ENCODE results near the gene RBM47. TPM values are rescaled to one million over a fixed set of nuclear protein-coding genes. Genes with fewer than 3 reads are reported as not detected.

Gene RBM47
- total RNA-seq, 2 experiments from 2014 or later, result 0.27 to 0.92 TPM

- no peaks in the 10 kb centered on the region for H3K9me3 ChIP-seq (ENCODE audit: control insufficient read depth in 1 of 2, insufficient read depth in 1 of 2, low read length in 2 of 2)
- DNase-seq, result peak in 2 of 14 experiments; percentile 54 to 69
- Mint-ChIP-seq H3K27me3 (peaks cover 5% of the 10 kb centered on the region), H3K27ac (no peak overlapping the region), H3K36me3 (ENCODE audit: low read depth) (no peaks in the 10 kb centered on the region), H3K4me1 (ENCODE audit: low read depth) (no peaks in the 10 kb centered on the region), H3K4me3 (no peak overlapping the region), H3K9me3 (peaks cover 2% of the 10 kb centered on the region)
- no peaks in the 10 kb centered on the region for H3K27me3 ChIP-seq (ENCODE audit: control insufficient read depth in 1 of 2, insufficient read depth in 2 of 2, low read length in 2 of 2)
- ChIA-PET POLR2A (no interaction called here), CTCF (no interaction called here)
- intact Hi-C loops (cut with DNase I, micrococcal nuclease), result no loop called here
- ATAC-seq (ENCODE audit: poor library complexity), result no peak
- no peak overlapping the region for H3K27ac ChIP-seq (ENCODE audit: low read depth in 1 of 2, low read length in 2 of 2)
- no peaks in the 10 kb centered on the region for H3K4me1 ChIP-seq (ENCODE audit: insufficient read depth, low read length)
- no peak overlapping the region for H3K4me3 ChIP-seq (ENCODE audit: low read length)
- TF ChIP-seq CTCF (IDR thresholded peaks at IDR 0.05), result no peak
- no peaks in the 10 kb centered on the region for H3K36me3 ChIP-seq (ENCODE audit: insufficient read depth, low read length)
Observed at GRCh38 chr4:40586729-40587128, 42.9 kb downstream of the RBM47 start.

GRCh38 chr4:40586034-40586433 is 43.6 kb downstream of the RBM47 start:
- TF ChIP-seq CTCF (IDR thresholded peaks at IDR 0.05), result no peak
- CTCF ChIA-PET, result no interaction called here
- Histone ChIP-seq H3K27me3 (ENCODE audit: control insufficient read depth in 1 of 2, insufficient read depth in 2 of 2, low read length in 2 of 2) (no peaks in the 10 kb centered on the region), H3K27ac (ENCODE audit: low read depth in 1 of 2, low read length in 2 of 2) (no peak overlapping the region), H3K36me3 (ENCODE audit: insufficient read depth, low read length) (no peaks in the 10 kb centered on the region), H3K4me3 (ENCODE audit: low read length) (no peak overlapping the region), H3K9me3 (ENCODE audit: control insufficient read depth in 1 of 2, insufficient read depth in 1 of 2, low read length in 2 of 2) (no peaks in the 10 kb centered on the region), H3K4me1 (ENCODE audit: insufficient read depth, low read length) (no peaks in the 10 kb centered on the region)
- no peak overlapping the region for H3K27ac Mint-ChIP-seq
- DNase-seq (no peak), ATAC-seq (ENCODE audit: poor library complexity) (no peak)
- POLR2A ChIA-PET, result no interaction called here
- H3K4me1 Mint-ChIP-seq (ENCODE audit: low read depth), result no peaks in the 10 kb centered on the region
- intact Hi-C loops (cut with DNase I, micrococcal nuclease), result no loop called here
- no peaks in the 10 kb centered on the region for H3K36me3 Mint-ChIP-seq (ENCODE audit: low read depth)
- no peak overlapping the region for H3K4me3 Mint-ChIP-seq
- peaks cover 5% of the 10 kb centered on the region for H3K27me3 Mint-ChIP-seq
- no peaks in the 10 kb centered on the region for H3K9me3 Mint-ChIP-seq

GRCh38 chr4:40585201-40585799 is 44.4 kb downstream of the RBM47 start:
- H3K27me3 Mint-ChIP-seq, result peaks cover 5% of the 10 kb centered on the region
- CTCF ChIA-PET, result no interaction called here
- H3K4me1 ChIP-seq (ENCODE audit: insufficient read depth, low read length), result no peaks in the 10 kb centered on the region
- ATAC-seq (ENCODE audit: poor library complexity), result no peak
- POLR2A ChIA-PET, result no interaction called here
- H3K27ac ChIP-seq (ENCODE audit: low read depth in 1 of 2, low read length in 2 of 2), result no peak overlapping the region
- no peak for DNase-seq
- H3K4me3 Mint-ChIP-seq, result no peak overlapping the region
- H3K27me3 ChIP-seq (ENCODE audit: control insufficient read depth in 1 of 2, insufficient read depth in 2 of 2, low read length in 2 of 2), result no peaks in the 10 kb centered on the region
- no peaks in the 10 kb centered on the region for H3K9me3 Mint-ChIP-seq
- intact Hi-C loops (cut with DNase I, micrococcal nuclease), result no loop called here
- H3K27ac Mint-ChIP-seq, result no peak overlapping the region
- no peaks in the 10 kb centered on the region for H3K36me3 ChIP-seq (ENCODE audit: insufficient read depth, low read length)
- no peaks in the 10 kb centered on the region for H3K36me3 Mint-ChIP-seq (ENCODE audit: low read depth)
- H3K9me3 ChIP-seq (ENCODE audit: control insufficient read depth in 1 of 2, insufficient read depth in 1 of 2, low read length in 2 of 2), result no peaks in the 10 kb centered on the region
- H3K4me3 ChIP-seq (ENCODE audit: low read length), result no peak overlapping the region
- no peak for TF ChIP-seq CTCF (IDR thresholded peaks at IDR 0.05)
- no peaks in the 10 kb centered on the region for H3K4me1 Mint-ChIP-seq (ENCODE audit: low read depth)

Measured in CD4-positive, alpha-beta T cell (primary cell).